GOT3 (cell line): Measurements from ENCODE around the gene KLRC4.
"Not testable (repeated sequence)": the region's sequence is repeated elsewhere in the genome, so short reads cannot be mapped to it uniquely, and the experiment has no call there.

Experiments used
- DNase-seq: peaks from one replicate; lab custom pipeline; 2025; ENCODE audit warnings: mixed read lengths; lab: John Stamatoyannopoulos, UW

The KLRC4 gene

DNA sequence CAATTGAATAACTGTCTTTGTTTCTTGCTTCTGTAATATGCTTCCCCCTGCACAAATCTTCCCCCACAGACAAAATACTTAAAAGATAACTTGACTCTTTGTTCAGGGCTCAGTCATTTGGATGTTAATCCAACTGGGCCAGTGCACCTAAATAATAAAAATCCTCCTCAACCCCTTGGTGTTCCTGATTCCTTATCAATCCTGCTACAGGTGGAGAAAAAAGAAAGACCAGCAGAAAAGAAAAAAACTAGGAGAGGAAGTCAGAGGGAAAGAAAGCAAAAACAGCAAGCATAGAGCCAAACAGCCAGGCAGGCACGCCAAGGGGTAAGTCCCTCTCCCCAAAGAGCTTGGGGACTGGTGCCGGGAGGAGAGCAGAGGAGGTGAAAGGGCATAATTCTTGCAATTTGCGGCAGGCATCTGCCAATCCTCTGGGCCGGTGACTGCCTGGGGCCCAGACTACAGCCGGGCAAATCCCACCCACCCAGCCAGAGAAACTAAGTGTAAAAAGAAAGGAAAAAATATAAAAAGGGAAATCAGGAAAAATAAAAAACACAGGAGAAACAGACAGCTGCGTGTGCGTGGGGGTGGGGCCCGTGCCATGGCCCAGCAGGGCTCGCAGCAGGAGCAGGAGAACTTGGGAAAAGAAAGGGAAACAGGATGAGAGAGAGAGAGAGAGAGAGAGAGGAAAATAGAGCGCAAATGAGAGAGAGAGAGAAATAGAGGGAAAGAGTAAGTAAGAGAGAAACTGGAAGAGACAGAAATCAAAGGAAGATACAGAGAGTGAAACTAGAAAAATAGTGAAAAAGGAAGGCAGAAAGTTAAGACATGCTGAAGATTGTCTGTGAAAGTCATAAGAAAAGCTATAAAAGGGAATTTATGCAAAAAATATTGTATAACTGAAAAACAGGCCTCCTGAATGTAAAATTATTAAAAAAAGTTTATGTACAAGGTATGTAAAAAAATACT is 41.1 kb downstream of the KLRC4 start:
- DNase-seq, result no peak

DNA sequence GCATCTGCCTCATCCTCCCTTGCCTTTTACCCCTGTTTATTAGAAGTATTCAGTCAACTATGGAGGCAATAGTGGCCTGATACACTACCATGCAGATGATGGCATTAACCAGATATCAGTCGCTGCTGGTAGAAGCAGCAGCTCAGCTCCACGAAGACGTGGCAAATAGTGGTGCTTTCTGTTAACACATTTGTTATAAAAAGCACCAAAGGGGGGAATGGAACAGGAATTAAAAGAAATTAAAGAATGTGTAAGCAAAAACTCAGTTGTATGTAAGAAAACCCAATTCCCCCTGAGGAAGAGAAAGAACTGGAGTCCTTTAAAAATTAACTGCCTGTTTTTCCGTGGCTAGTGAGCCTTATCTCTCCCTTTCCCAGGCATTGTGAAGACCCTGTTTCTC is 41.8 kb downstream of the KLRC4 start:
- DNase-seq, result not testable (repeated sequence)

DNA sequence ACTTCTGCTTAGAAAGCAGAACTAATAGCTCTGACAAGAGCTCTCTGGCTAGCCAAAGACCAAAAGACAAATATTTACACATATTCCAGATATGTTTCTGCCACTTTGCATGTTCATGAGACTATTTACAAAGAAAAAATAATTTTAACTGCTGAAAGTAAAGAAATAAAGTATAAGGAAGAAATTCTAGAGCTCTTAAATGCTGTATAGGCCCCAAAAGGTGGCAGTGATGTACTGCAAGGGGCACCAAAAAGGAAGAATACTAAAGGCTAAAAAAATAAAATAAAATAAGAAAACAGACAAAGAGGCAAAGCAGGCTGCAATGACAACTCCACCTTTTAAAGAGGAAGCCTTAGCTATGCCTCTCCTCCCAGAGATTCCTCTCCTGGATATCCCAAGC is 42.7 kb downstream of the KLRC4 start:
- DNase-seq, result no peak

- no peak for DNase-seq
Observed at GRCh38 chr12:10365696-10366405, 43.7 kb downstream of the KLRC4 start.

- DNase-seq, result peak; percentile 24
Observed at GRCh38 chr12:10364815-10365622, 44.5 kb downstream of the KLRC4 start.

GRCh38 chr12:10363914-10364814 is 45.4 kb downstream of the KLRC4 start:
- DNase-seq, result no peak

DNA sequence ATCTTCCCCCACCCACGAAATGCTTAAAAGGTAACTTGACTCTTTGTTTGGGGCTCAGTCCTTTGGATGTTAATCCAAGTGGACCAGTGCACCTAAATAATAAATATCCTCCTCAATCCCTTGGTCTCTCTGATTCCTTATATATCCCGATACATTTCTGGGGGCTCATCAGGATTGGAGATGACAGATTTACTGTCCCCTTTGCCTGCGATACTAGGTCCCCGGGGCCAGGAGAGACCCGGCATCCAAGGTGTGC is 46.0 kb downstream of the KLRC4 start:
- DNase-seq, result no peak

GRCh38 chr12:10362828-10363657 is 46.5 kb downstream of the KLRC4 start:
- no peak for DNase-seq

DNA sequence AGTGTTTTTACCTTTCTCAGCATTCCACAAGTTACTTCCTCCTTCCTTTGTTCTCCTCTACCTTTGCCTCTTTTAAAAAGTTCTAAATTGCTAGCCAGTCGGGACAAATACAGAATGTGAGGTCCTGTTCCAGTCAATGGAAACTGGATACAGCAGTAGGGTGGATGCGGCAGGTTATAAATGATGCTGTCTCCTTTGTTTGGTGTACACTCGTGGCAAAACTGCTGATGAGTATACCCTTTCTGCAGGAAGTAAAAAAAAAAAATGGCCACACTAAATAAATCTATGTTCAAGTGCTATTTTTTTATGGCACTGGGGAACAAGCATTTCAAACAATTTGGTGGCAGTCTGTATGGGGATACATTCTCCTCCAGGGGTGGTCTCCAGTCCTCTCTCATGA is 47.2 kb downstream of the KLRC4 start:
- DNase-seq, result no peak

DNA sequence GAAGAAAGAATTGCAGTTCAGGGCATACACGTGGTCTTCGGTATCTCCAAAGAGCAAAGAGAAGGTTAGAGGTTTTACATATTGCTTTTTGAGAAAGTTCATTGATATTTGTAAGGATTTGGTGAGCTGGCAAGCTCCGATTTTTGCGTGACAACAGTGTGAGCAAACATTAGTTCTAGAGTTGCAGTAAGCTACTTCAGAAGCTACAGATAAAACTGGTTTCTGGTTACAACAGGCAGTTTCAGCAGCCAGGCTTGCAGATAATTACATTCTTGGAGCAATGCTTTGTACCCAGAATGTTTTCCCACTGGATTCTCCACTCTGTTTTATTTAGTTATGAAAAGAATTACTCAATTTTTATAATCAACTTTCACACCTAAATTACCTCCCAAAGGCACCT is 47.9 kb downstream of the KLRC4 start:
- no peak for DNase-seq

DNA sequence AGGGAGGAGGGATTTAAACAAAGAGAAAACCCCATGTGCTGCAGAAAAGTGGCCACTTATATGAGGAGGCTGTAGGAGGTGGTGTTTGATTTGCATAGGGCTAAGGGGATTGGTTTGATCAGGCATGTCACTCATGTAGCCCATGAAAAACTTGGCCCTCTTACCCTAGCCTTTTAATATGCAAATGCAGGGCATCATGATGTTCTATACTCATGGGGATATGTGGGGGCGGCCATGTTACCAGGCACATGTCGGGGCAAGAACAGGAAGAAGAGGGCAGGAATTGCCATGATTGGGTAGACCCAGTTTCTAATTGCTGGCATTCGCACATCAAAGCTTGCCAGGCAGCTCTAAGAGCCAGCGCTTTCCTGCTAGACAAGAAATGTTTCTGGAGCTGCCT is 48.5 kb downstream of the KLRC4 start:
- DNase-seq, result no peak

DNA sequence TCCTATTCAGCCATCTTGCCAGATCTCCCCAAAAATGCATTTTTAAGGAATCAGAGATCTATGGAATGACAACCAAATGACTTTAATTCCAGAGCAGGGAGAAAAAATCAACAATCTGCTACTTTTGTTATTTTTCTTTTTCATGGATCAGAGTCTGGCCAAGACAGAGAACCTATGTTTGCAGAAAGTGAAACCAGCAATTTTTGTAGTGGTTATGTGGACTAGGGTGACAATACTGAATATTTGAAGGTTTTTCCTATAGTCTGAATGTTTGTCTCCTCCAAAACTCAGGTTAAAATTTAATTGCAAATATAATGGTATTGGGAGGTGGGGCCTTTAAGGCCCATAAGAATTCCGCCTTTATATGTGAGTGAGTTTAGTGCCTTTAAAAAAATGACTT is 50.6 kb downstream of the KLRC4 start:
- DNase-seq, result no peak

GRCh38 chr12:10358131-10358530 is 51.4 kb downstream of the KLRC4 start:
- DNase-seq, result no peak
